GM12878 (cell line): ENCODE data around the gene CABLES1.

Experiments used
- BRCA1 ChIP-seq: IDR thresholded peaks from 2 replicates; pipeline ENCODE4 v1.6.1; 2011; ENCODE audit warnings: low read depth, low read length, improper control_type of control experiment
- CHD2 ChIP-seq: IDR thresholded peaks from 2 replicates; pipeline ENCODE4 v1.6.1; 2011; ENCODE audit warnings: low read depth, low read length, improper control_type of control experiment, borderline replicate concordance
- CREB1 ChIP-seq: IDR thresholded peaks from 2 replicates; pipeline ENCODE4 v1.6.1; 2012; ENCODE audit warnings: low read depth, mild to moderate bottlenecking, inconsistent platforms
- HCFC1 ChIP-seq: fragments of 150-350 bp; IDR thresholded peaks from 2 replicates; pipeline ENCODE4 v1.6.1; 2014; ENCODE audit warnings: low read length
- MXI1 ChIP-seq: fragments of 150-350 bp; IDR thresholded peaks from 2 replicates; pipeline ENCODE4 v1.6.1; 2011; ENCODE audit warnings: low read depth, mild to moderate bottlenecking, inconsistent platforms, low read length, improper control_type of control experiment
- POLR2A ChIP-seq: IDR thresholded peaks from 2 replicates; pipeline ENCODE4 v1.6.1; 2011; ENCODE audit warnings: low read depth, mild to moderate bottlenecking, low read length
- POLR2AphosphoS5 ChIP-seq: IDR thresholded peaks from 2 replicates; pipeline ENCODE4 v1.6.1; 2011; ENCODE audit warnings: mild to moderate bottlenecking, low read length, inconsistent platforms
- SREBF1 ChIP-seq: IDR thresholded peaks from 2 replicates; pipeline ENCODE4 v1.6.1; 2012; ENCODE audit warnings: mild to moderate bottlenecking, low read length
- SUPT20H ChIP-seq: IDR thresholded peaks from 2 replicates; pipeline ENCODE4 v1.6.1; 2011; ENCODE audit warnings: low read depth, mild to moderate bottlenecking, low read length, moderate library complexity, borderline replicate concordance; ENCODE audit not compliant: control insufficient read depth
- TAF1 ChIP-seq: IDR thresholded peaks from 2 replicates; pipeline ENCODE4 v1.6.1; 2011; ENCODE audit warnings: mild to moderate bottlenecking, low read depth, low read length, borderline replicate concordance
- TF ChIP-seq, protein P1 (sequence below), 3 experiments: IDR thresholded peaks in 2 of 3; conservative IDR thresholded peaks in 1 of 3; 2 replicates each; pipeline ENCODE4 v1.5.1; 2011; ENCODE audit warnings: low read depth in 3 of 3, low read length in 3 of 3, mild to moderate bottlenecking in 3 of 3, control low read depth in 2 of 3, moderate library complexity in 2 of 3, inconsistent platforms in 1 of 3, mixed read lengths in 1 of 3; ENCODE audit not compliant: control insufficient read depth in 2 of 3, insufficient read depth in 1 of 3; ENCODE audit errors: extremely low read depth in 1 of 3
- TF ChIP-seq, protein P2 (sequence below): IDR thresholded peaks from 2 replicates; pipeline ENCODE4 v1.6.1; 2011; ENCODE audit warnings: low read depth, low read length, improper control_type of control experiment, borderline replicate concordance

DNA sequence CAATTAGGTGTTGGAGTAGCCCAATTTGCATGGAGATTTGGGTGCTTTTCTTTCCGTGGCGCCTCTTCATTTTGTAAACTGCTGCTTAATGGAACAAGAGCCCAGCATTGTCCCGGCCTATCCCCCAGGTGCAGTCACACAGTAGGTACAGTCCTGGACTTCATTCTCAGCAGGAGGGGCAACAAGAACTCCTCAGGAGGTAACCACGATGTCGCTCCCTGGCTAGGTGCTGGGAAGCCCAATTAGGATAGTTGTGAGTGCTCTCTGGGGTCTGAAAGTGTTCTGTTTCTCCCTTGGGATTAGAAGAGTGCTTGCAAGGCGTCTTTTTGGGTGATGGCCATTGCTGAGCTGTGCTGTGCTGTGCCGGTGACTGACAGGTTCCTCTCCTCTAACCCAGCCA is 53.8 kb downstream of the CABLES1 start:
- TF ChIP-seq, protein P1, sequence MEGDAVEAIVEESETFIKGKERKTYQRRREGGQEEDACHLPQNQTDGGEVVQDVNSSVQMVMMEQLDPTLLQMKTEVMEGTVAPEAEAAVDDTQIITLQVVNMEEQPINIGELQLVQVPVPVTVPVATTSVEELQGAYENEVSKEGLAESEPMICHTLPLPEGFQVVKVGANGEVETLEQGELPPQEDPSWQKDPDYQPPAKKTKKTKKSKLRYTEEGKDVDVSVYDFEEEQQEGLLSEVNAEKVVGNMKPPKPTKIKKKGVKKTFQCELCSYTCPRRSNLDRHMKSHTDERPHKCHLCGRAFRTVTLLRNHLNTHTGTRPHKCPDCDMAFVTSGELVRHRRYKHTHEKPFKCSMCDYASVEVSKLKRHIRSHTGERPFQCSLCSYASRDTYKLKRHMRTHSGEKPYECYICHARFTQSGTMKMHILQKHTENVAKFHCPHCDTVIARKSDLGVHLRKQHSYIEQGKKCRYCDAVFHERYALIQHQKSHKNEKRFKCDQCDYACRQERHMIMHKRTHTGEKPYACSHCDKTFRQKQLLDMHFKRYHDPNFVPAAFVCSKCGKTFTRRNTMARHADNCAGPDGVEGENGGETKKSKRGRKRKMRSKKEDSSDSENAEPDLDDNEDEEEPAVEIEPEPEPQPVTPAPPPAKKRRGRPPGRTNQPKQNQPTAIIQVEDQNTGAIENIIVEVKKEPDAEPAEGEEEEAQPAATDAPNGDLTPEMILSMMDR (IDR thresholded peaks at IDR 0.05 in 2 of 3, conservative IDR thresholded peaks at IDR 0.05 in 1 of 3; ENCODE audit: control insufficient read depth in 2 of 3, extremely low read depth in 1 of 3, insufficient read depth in 1 of 3, low read depth in 3 of 3, low read length in 3 of 3), result no peak
- TF ChIP-seq CREB1 (no peak), HCFC1 (no peak), BRCA1 (no peak), TAF1 (no peak), MXI1 (no peak), SUPT20H (no peak), POLR2A (no peak), SREBF1 (no peak), POLR2AphosphoS5 (no peak), CHD2 (no peak)
- TF ChIP-seq, protein P2, sequence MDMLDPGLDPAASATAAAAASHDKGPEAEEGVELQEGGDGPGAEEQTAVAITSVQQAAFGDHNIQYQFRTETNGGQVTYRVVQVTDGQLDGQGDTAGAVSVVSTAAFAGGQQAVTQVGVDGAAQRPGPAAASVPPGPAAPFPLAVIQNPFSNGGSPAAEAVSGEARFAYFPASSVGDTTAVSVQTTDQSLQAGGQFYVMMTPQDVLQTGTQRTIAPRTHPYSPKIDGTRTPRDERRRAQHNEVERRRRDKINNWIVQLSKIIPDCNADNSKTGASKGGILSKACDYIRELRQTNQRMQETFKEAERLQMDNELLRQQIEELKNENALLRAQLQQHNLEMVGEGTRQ, result no peak
